Body of pancreas (tissue), 4 donors: ENCODE measurements around the gene MYRIP.
A peak's percentile ranks its signal among the peaks of the same experiment; 100 is the strongest.

Experiments
- POLR2A ChIP-seq, 3 donors: fragments of 450-650 bp; IDR thresholded peaks; one replicate each; pipeline ENCODE4 v1.6.1; 2016; ENCODE audit warnings: antibody characterized with exemption in 3 of 3, mild to moderate bottlenecking in 2 of 3
- TF ChIP-seq, protein P1 (sequence below), 7 experiments: fragments of 450-650 bp in 4 of 7; fragments of 200-600 bp in 3 of 7; sonication (generic) in 3 of 7; IDR thresholded peaks; one replicate each; pipeline ENCODE4 v1.5.1; 2016 to 2019; ENCODE audit warnings: antibody characterized with exemption in 7 of 7

DNA sequence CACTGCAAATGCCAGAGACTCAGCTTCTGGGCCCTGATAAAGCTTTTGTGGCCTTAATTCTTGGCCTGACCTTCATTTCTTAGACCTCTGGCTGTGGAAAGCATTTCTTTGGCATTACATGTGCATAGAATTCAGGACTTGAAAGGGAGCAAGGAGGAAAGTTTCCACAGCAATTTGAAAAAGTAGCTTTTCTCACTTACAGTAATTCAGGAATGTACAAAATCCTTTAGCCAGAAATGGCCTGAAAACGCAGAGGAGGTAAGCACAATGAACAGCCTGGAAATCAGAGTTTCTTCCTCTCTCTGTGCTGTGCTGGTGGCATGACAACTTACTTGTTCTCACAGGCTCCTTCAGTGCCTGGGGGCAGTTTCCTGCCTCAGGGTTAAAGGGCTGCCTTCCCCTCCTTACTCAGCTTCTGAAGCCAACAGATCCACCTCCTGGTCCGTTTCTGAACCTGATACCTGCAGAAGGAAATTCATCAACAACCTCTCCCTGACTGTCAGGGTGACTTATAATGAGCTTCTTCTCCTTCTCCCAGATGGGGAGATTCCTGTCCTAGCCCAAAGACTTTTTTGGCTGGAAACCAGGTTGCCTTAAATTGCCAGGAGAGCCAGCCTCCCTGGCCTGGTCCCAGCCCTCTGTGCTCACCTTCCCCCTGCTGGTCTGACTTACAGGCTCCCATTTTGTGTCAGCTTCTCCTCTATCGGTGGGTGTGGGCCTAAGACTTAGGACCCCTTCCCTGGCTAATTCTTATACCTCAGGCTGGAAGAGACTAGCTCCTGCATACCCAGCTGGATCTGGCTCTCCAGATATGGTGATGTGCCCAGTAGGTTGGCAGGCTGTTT, 102.3 kb downstream of the MYRIP start:
- TF ChIP-seq, protein P1, sequence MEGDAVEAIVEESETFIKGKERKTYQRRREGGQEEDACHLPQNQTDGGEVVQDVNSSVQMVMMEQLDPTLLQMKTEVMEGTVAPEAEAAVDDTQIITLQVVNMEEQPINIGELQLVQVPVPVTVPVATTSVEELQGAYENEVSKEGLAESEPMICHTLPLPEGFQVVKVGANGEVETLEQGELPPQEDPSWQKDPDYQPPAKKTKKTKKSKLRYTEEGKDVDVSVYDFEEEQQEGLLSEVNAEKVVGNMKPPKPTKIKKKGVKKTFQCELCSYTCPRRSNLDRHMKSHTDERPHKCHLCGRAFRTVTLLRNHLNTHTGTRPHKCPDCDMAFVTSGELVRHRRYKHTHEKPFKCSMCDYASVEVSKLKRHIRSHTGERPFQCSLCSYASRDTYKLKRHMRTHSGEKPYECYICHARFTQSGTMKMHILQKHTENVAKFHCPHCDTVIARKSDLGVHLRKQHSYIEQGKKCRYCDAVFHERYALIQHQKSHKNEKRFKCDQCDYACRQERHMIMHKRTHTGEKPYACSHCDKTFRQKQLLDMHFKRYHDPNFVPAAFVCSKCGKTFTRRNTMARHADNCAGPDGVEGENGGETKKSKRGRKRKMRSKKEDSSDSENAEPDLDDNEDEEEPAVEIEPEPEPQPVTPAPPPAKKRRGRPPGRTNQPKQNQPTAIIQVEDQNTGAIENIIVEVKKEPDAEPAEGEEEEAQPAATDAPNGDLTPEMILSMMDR (IDR thresholded peaks at IDR 0.05) = peak in 4 of 7 experiments; percentile 16 to 28 (median 21)
- TF ChIP-seq POLR2A (IDR thresholded peaks at IDR 0.05) = no peak
